ENCODE results near the gene MYH14. TPM values are rescaled to one million over a fixed set of nuclear protein-coding genes. Genes with fewer than 3 reads are reported as not detected.

MYH14 gene
- polyA plus RNA-seq, 1 of the 3 experiments (the other 2 are of a cell fraction) = 0.02 TPM

- CTCF ChIA-PET = interaction anchor here (1.0 kb wide), 1 partner anchor 18 kb away, joined by 3 read pairs; no protein-coding TSS in a partner anchor
- POLR2A ChIA-PET = no interaction called here
- WGBS (ENCODE audit: low lambda C conversion rate) = 35% methylated on average over 23 of the region's 46 CpGs
Observed at GRCh38 chr19:50210425-50210824, 7.0 kb downstream of the MYH14 start.

More at GRCh38 chr19:50210425-50210824, 7.0 kb downstream of the MYH14 start:
- no peak overlapping the region for H3K9ac ChIP-seq
- H3K4me2 ChIP-seq = no peak overlapping the region
- peaks cover 46% of the 10 kb centered on the region; the same call in 1 of the 2 replicates for H3K27me3 ChIP-seq (ENCODE audit: insufficient read depth)
- no peaks in the 10 kb centered on the region for H3K4me1 ChIP-seq (ENCODE audit: control insufficient read depth in 1 of 2, insufficient read depth in 2 of 2, low read depth in 1 of 2, low read length in 1 of 2)
- no peak overlapping the region for H3K4me3 ChIP-seq (ENCODE audit: low read depth in 2 of 2, low read length in 1 of 2)
- H3K36me3 ChIP-seq (replicated peaks in 1 of 2; ENCODE audit: control insufficient read depth in 1 of 2, insufficient read depth in 2 of 2, low read length in 1 of 2) = no peaks in the 10 kb centered on the region
- no peaks in the 10 kb centered on the region for H4K20me1 ChIP-seq (ENCODE audit: insufficient read depth)
- H3K9me2 ChIP-seq = no peaks in the 10 kb centered on the region
- no peaks in the 10 kb centered on the region for H3K9me3 ChIP-seq
- no peak overlapping the region for H2AFZ ChIP-seq (ENCODE audit: low read depth)
- no peak overlapping the region for H3K27ac ChIP-seq (ENCODE audit: low read depth in 2 of 2, low read length in 1 of 2)
- DNase-seq = no peak
- H3K79me2 ChIP-seq (ENCODE audit: insufficient read depth) = no peaks in the 10 kb centered on the region
- TF ChIP-seq RCOR1 (IDR thresholded peaks at IDR 0.05; ENCODE audit: low read length) (no peak), MAX (IDR thresholded peaks at IDR 0.05; ENCODE audit: low read depth) (no peak), YY1 (IDR thresholded peaks at IDR 0.05; ENCODE audit: low read depth) (no peak), GATA2 (CRISPR knock-in tag; IDR thresholded peaks at IDR 0.05) (no peak), FOSL2 (IDR thresholded peaks at IDR 0.05; ENCODE audit: borderline replicate concordance, low read depth) (no peak), TEAD4 (IDR thresholded peaks at IDR 0.05; ENCODE audit: borderline replicate concordance, insufficient read depth) (no peak), RXRA (IDR thresholded peaks at IDR 0.05; ENCODE audit: borderline replicate concordance, low read depth) (no peak), USF2 (IDR thresholded peaks at IDR 0.05; ENCODE audit: borderline replicate concordance, low read depth, low read length) (no peak), CTCF (IDR thresholded peaks at IDR 0.05) (no peak), PBX3 (IDR thresholded peaks at IDR 0.05) (no peak), IRF3 (IDR thresholded peaks at IDR 0.05; ENCODE audit: low read depth, low read length) (no peak), FOXJ3 (CRISPR knock-in tag; IDR thresholded peaks at IDR 0.05) (no peak), USF1 (IDR thresholded peaks at IDR 0.05; ENCODE audit: borderline replicate concordance, low read depth) (no peak), JUND (IDR thresholded peaks at IDR 0.05) (no peak), EP300 (IDR thresholded peaks at IDR 0.05; ENCODE audit: borderline replicate concordance in 1 of 2, low read depth in 1 of 2, low read length in 1 of 2) (no peak), CHD2 (IDR thresholded peaks at IDR 0.05; ENCODE audit: low read length, partially characterized antibody) (no peak), SIN3A (IDR thresholded peaks at IDR 0.05; ENCODE audit: borderline replicate concordance, low read depth, low read length) (no peak), POLR2AphosphoS5 (IDR thresholded peaks at IDR 0.05; ENCODE audit: low read depth, low read length) (no peak), SMC3 (IDR thresholded peaks at IDR 0.05; ENCODE audit: low read depth, low read length) (no peak), RFX5 (IDR thresholded peaks at IDR 0.05; ENCODE audit: low read length) (no peak)
- H3F3A ChIP-seq (replicated peaks; ENCODE audit: insufficient read depth) = no peaks in the 10 kb centered on the region

Measured in SK-N-SH (cell line).